Smooth muscle cell (in vitro differentiated cells): ENCODE results near the gene ESYT2. TPM values are rescaled to one million over a fixed set of nuclear protein-coding genes. Genes with fewer than 3 reads are reported as not detected.
"Not testable (repeated sequence)": the region's sequence is repeated elsewhere in the genome, so short reads cannot be mapped to it uniquely, and the experiment has no call there.

Experiments
- DNase-seq: peaks from one replicate; lab custom pipeline; 2025; ENCODE audit not compliant: unreplicated experiment; lab: John Stamatoyannopoulos, UW
- H2AFZ ChIP-seq: fragments of 200-600 bp; sonication (generic); 2 replicates; pipeline ENCODE4 v1.6.0; 2016; ENCODE audit warnings: antibody characterized with exemption, low read depth, mild to moderate bottlenecking
- H3F3A ChIP-seq: fragments of 200-600 bp; sonication (generic); 2 replicates; pipeline ENCODE4 v1.6.0; 2017; ENCODE audit warnings: antibody characterized with exemption, low read depth
- H3K27ac ChIP-seq: fragments of 200-600 bp; sonication (generic); 2 replicates; pipeline ENCODE4 v1.5.1; 2016; ENCODE audit warnings: low read depth, mild to moderate bottlenecking
- H3K27me3 ChIP-seq: fragments of 200-600 bp; sonication (generic); 2 replicates; pipeline ENCODE4 v1.6.1; 2016; ENCODE audit warnings: low read depth, mild to moderate bottlenecking
- H3K36me3 ChIP-seq: fragments of 200-600 bp; sonication (generic); 2 replicates; pipeline ENCODE4 v1.5.1; 2016; ENCODE audit warnings: low read depth
- H3K4me1 ChIP-seq: fragments of 200-600 bp; sonication (generic); 2 replicates; pipeline ENCODE4 v1.5.1; 2016; ENCODE audit warnings: low read depth
- H3K4me2 ChIP-seq: fragments of 200-600 bp; sonication (generic); 2 replicates; pipeline ENCODE4 v1.6.0; 2016; ENCODE audit warnings: mild to moderate bottlenecking
- H3K4me3 ChIP-seq: fragments of 200-600 bp; sonication (generic); 2 replicates; pipeline ENCODE4 v1.5.1; 2016; ENCODE audit warnings: mild to moderate bottlenecking
- H3K79me2 ChIP-seq: fragments of 200-600 bp; sonication (generic); 2 replicates; pipeline ENCODE4 v1.6.0; 2016; ENCODE audit warnings: low read depth, mild to moderate bottlenecking
- H3K9ac ChIP-seq: fragments of 200-600 bp; sonication (generic); 2 replicates; pipeline ENCODE4 v1.6.0; 2016; ENCODE audit warnings: low read depth
- H3K9me3 ChIP-seq: fragments of 200-600 bp; sonication (generic); replicated peaks from 2 replicates; pipeline ENCODE4 v1.5.1; 2016; ENCODE audit warnings: low read depth
- H4K20me1 ChIP-seq: fragments of 200-600 bp; sonication (generic); 2 replicates; pipeline ENCODE4 v1.6.0; 2016; ENCODE audit warnings: low read depth
- WGBS: methylation state at CpG from one replicate; pipeline ENCODE4 v1.1.7; 2016; ENCODE audit warnings: low lambda C conversion rate; 5-methylcytosine and 5-hydroxymethylcytosine counted together
- polyA plus RNA-seq: library from polyadenylated mRNA; unstranded; fragments of >200 nt; fragmentation: Nextera tagmentation; extraction: Ambion mirVana; gene quantifications from 2 replicates; pipeline ENCODE4 v1.2.1, GENCODE V29; 2016
- total RNA-seq: library from RNA; depleted of rRNA; stranded (reverse); fragments of >200 nt; gene quantifications from 2 replicates; pipeline ENCODE4 v1.2.3, GENCODE V29; 2014
- TF ChIP-seq, protein P1 (sequence below): fragments of 200-600 bp; sonication (generic); IDR thresholded peaks from 2 replicates; pipeline ENCODE4 v1.5.1; 2017; ENCODE audit warnings: borderline replicate concordance, mild to moderate bottlenecking, antibody characterized with exemption; ENCODE audit not compliant: insufficient read depth, poor library complexity, severe bottlenecking

ESYT2 gene
- total and polyA plus RNA-seq, 2 experiments from 2014 or later: 27.9 to 69.4 TPM

- TF ChIP-seq, protein P1, sequence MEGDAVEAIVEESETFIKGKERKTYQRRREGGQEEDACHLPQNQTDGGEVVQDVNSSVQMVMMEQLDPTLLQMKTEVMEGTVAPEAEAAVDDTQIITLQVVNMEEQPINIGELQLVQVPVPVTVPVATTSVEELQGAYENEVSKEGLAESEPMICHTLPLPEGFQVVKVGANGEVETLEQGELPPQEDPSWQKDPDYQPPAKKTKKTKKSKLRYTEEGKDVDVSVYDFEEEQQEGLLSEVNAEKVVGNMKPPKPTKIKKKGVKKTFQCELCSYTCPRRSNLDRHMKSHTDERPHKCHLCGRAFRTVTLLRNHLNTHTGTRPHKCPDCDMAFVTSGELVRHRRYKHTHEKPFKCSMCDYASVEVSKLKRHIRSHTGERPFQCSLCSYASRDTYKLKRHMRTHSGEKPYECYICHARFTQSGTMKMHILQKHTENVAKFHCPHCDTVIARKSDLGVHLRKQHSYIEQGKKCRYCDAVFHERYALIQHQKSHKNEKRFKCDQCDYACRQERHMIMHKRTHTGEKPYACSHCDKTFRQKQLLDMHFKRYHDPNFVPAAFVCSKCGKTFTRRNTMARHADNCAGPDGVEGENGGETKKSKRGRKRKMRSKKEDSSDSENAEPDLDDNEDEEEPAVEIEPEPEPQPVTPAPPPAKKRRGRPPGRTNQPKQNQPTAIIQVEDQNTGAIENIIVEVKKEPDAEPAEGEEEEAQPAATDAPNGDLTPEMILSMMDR: no peak
- WGBS: 16% methylated on average over 14 of the region's 22 CpGs
- H3K9me3 ChIP-seq: no peaks in the 10 kb centered on the region
- peaks cover 23% of the 10 kb centered on the region for H3K4me1 ChIP-seq
- H3K27me3 ChIP-seq: no peaks in the 10 kb centered on the region
- H3K9ac ChIP-seq: peak overlapping the region; percentile 47
- no peaks in the 10 kb centered on the region for H4K20me1 ChIP-seq
- H3K4me3 ChIP-seq: peak overlapping the region; percentile 63
- H3K4me2 ChIP-seq: peak overlapping the region; percentile 97
- peaks cover 33% of the 10 kb centered on the region for H3K79me2 ChIP-seq
- DNase-seq: no peak
- peak overlapping the region; percentile 51 for H3K27ac ChIP-seq
- no peaks in the 10 kb centered on the region for H3F3A ChIP-seq
- peak overlapping the region; percentile 45 for H2AFZ ChIP-seq
- no peaks in the 10 kb centered on the region for H3K36me3 ChIP-seq
These were observed 124.0 kb downstream of the ESYT2 start for GRCh38 chr7:158705234-158705850.

DNA sequence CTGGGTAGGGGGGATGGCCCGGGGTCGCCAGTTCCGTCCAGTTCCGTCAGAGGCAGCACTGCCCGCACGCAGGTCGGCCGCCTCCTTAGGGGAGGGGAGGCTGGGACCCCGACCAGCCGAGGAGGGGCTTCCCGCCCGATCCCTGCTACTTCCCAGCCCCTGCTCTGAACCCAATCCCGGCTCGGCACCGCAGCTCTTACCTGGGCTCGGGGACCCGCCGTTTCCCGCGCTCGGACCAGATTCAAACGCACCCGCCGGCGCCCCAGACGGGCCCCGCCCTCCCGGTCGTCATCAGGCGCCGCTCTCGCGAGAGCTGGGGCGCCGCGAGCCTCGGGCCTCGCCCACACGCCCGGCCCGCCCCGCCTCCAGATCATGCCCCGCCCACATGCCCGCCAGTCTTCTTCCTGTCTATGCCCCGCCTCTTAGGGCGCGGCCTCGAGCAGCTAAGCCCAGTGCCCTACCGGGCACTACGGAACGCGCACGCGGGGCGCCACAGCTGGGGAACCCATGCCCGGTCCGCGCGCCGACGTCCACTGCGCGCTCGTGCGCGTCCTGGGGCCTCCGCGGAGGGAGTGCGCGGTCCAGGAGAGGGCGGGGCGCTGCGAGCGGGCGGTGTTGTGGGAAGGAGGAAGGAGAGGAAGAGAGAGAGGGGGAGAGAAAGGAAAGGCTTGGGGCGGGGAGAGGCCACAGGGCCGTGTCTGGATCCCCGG is 124.6 kb downstream of the ESYT2 start, which contains the start of gene NCAPG2:
TSS of gene NCAPG2 (minus strand) at position 281 of the 710 bp plus-strand sequence. CDS start 2,905 bp downstream, outside the sequence.
- Histone ChIP-seq H3K36me3 (no peaks in the 10 kb centered on the region), H3K79me2 (peaks cover 33% of the 10 kb centered on the region), H3K4me2 (peak within 1 kb of the TSS; percentile 97), H3K27ac (peak within 1 kb of the TSS; percentile 51), H3K27me3 (no peaks in the 10 kb centered on the region), H3K9ac (peak within 1 kb of the TSS; percentile 85), H2AFZ (peak within 1 kb of the TSS; percentile 82), H3K9me3 (no peaks in the 10 kb centered on the region), H3K4me1 (peaks cover 23% of the 10 kb centered on the region), H3F3A (no peaks in the 10 kb centered on the region), H4K20me1 (no peaks in the 10 kb centered on the region), H3K4me3 (peak within 1 kb of the TSS; percentile 63)
- peak; percentile 87 for DNase-seq
- 1% methylated on average over 45 of the region's 78 CpGs for WGBS
- TF ChIP-seq, protein P1: no peak

DNA sequence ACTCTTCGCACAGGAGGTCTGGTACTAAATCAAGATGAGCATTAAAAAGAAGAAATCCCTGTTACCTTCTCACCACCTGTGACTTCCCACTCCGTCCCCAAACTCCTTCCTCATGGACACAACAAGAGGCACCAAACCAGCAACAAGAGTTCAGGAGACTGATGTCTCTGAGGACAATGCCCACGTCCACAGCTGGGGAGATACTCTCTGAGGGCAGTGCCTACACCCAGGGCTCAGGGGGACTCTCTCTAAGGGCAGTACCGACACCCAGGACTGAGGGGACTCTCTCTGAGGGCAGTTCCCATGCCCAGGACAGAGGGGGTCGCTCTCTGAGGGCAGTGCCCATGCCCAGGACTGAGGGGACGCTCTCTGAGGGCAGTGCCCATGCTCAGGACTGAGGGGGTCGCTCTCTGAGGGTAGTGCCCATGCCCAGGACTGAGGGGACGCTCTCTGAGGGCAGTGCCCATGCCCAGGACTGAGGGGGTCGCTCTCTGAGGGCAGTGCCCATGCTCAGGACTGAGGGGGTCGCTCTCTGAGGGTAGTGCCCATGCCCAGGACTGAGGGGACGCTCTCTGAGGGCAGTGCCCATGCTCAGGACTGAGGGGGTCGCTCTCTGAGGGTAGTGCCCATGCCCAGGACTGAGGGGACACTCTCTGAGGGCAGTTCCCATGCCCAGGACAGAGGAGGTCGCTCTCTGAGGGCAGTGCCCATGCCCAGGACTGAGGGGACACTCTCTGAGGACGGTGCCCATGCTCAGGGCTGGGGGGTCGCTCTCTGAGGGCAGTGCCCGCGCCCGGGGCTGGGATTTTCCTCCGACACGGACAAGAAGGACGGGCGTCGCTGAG is 125.4 kb downstream of the ESYT2 start:
- peak overlapping the region; percentile 85 for H3K9ac ChIP-seq
- H3F3A ChIP-seq, H3K9me3 ChIP-seq, H4K20me1 ChIP-seq, DNase-seq, H3K36me3 ChIP-seq, H3K27ac ChIP-seq, H3K27me3 ChIP-seq: not testable (repeated sequence)
- peaks cover 23% of the 10 kb centered on the region for H3K4me1 ChIP-seq
- H3K4me2 ChIP-seq: peak overlapping the region; percentile 88
- WGBS: 19% methylated on average over 21 of the region's 23 CpGs
- H3K79me2 ChIP-seq: peaks cover 33% of the 10 kb centered on the region
- H2AFZ ChIP-seq: peak overlapping the region; percentile 82
- peak overlapping the region; percentile 63 for H3K4me3 ChIP-seq

- WGBS: 56% methylated on average over 3 of the region's 3 CpGs
- Histone ChIP-seq H3F3A (no peaks in the 10 kb centered on the region), H3K79me2 (peaks cover 33% of the 10 kb centered on the region), H3K27me3 (no peaks in the 10 kb centered on the region), H3K27ac (no peak overlapping the region), H3K9me3 (no peaks in the 10 kb centered on the region), H3K4me2 (no peak overlapping the region), H3K4me3 (no peak overlapping the region), H2AFZ (no peak overlapping the region), H3K4me1 (peaks cover 23% of the 10 kb centered on the region), H4K20me1 (no peaks in the 10 kb centered on the region), H3K9ac (no peak overlapping the region), H3K36me3 (no peaks in the 10 kb centered on the region)
- no peak for DNase-seq
- TF ChIP-seq, protein P1: no peak
These were observed 126.4 kb downstream of the ESYT2 start for GRCh38 chr7:158702944-158703343.
